T follicular helper cell (primary cell): ENCODE measurements around the gene AOC1.
"Not testable (repeated sequence)": the region's sequence is repeated elsewhere in the genome, so short reads cannot be mapped to it uniquely, and the experiment has no call there.

Experiments used
- DNase-seq: peaks from one replicate; pipeline ENCODE4 v3.0.0-alpha.2; 2020; ENCODE audit warnings: low read depth
- total RNA-seq, 2 experiments: gene quantifications; one replicate each; lab custom pipeline; 2026; lab: John Stamatoyannopoulos, UW

Gene AOC1
- total RNA-seq: 0 to 0.06 reads per million in 2 experiments

- no peak for DNase-seq
Observed at GRCh38 chr7:150852371-150852905, at the start of gene AOC1. Gene AOC1 (plus strand): TSS chr7:150852517. CDS start chr7:150856471, 3,954 bp downstream.

- no peak for DNase-seq
Observed at GRCh38 chr7:150803161-150803860, 49.0 kb upstream of the AOC1 start.

GRCh38 chr7:150804802-150805201, 47.5 kb upstream of the AOC1 start:
- no peak for DNase-seq

GRCh38 chr7:150805864-150806263, 46.5 kb upstream of the AOC1 start:
- no peak for DNase-seq

GRCh38 chr7:150806454-150806853, 45.9 kb upstream of the AOC1 start:
- no peak for DNase-seq

GRCh38 chr7:150806863-150807262, 45.5 kb upstream of the AOC1 start:
- DNase-seq: no peak

- DNase-seq: not testable (repeated sequence)
Observed at GRCh38 chr7:150807616-150808438, 44.5 kb upstream of the AOC1 start.

GRCh38 chr7:150814328-150815001, 37.9 kb upstream of the AOC1 start:
- DNase-seq: no peak

GRCh38 chr7:150818971-150819370, 33.3 kb upstream of the AOC1 start:
- no peak for DNase-seq

- DNase-seq: no peak
Observed at GRCh38 chr7:150820148-150820547, 32.2 kb upstream of the AOC1 start.

- no peak for DNase-seq
Observed at GRCh38 chr7:150820578-150821198, 31.6 kb upstream of the AOC1 start.

- no peak for DNase-seq
Observed at GRCh38 chr7:150823043-150823442, 29.3 kb upstream of the AOC1 start.

- DNase-seq: no peak
Observed at GRCh38 chr7:150823484-150824126, 28.7 kb upstream of the AOC1 start.

GRCh38 chr7:150824379-150825177, 27.7 kb upstream of the AOC1 start:
- DNase-seq: no peak

GRCh38 chr7:150826061-150826849, 26.1 kb upstream of the AOC1 start:
- no peak for DNase-seq

GRCh38 chr7:150828384-150828783, 23.9 kb upstream of the AOC1 start:
- no peak for DNase-seq

- no peak for DNase-seq
Observed at GRCh38 chr7:150829426-150829825, 22.9 kb upstream of the AOC1 start.

GRCh38 chr7:150830937-150831336, 21.4 kb upstream of the AOC1 start:
- no peak for DNase-seq

- no peak for DNase-seq
Observed at GRCh38 chr7:150831851-150832250, 20.5 kb upstream of the AOC1 start.

GRCh38 chr7:150835019-150835418, 17.3 kb upstream of the AOC1 start:
- DNase-seq: no peak
